NCI-H510A treated with DMSO at 0.1 percent for 48 hours (cell line): ENCODE results near the gene MRPL52.
"Not testable (repeated sequence)": the region's sequence is repeated elsewhere in the genome, so short reads cannot be mapped to it uniquely, and the experiment has no call there.

ENCODE experiments used
- DNase-seq: peaks from one replicate; lab custom pipeline; 2025; lab: John Stamatoyannopoulos, UW

Gene MRPL52

GRCh38 chr14:22839159-22839779, 9.6 kb downstream of the MRPL52 start:
- no peak for DNase-seq

- DNase-seq: no peak
Measured at GRCh38 chr14:22841311-22841710, 11.6 kb downstream of the MRPL52 start.

GRCh38 chr14:22841769-22842168, 12.1 kb downstream of the MRPL52 start:
- no peak for DNase-seq

GRCh38 chr14:22842211-22843122, 12.8 kb downstream of the MRPL52 start:
- no peak for DNase-seq

- DNase-seq: no peak
Measured at GRCh38 chr14:22843123-22843925, 13.6 kb downstream of the MRPL52 start.

- no peak for DNase-seq
Measured at GRCh38 chr14:22844221-22845102, 14.8 kb downstream of the MRPL52 start.

- DNase-seq: no peak
Measured at GRCh38 chr14:22845103-22845394, 15.4 kb downstream of the MRPL52 start.

- no peak for DNase-seq
Measured at GRCh38 chr14:22845821-22846625, 16.3 kb downstream of the MRPL52 start.

GRCh38 chr14:22846811-22847307, 17.2 kb downstream of the MRPL52 start:
- DNase-seq: no peak

- DNase-seq: no peak
Measured at GRCh38 chr14:22847661-22848341, 18.1 kb downstream of the MRPL52 start.

- DNase-seq: no peak
Measured at GRCh38 chr14:22848351-22849164, 18.9 kb downstream of the MRPL52 start.

- no peak for DNase-seq
Measured at GRCh38 chr14:22849212-22849819, 19.6 kb downstream of the MRPL52 start.

GRCh38 chr14:22850944-22851764, 21.5 kb downstream of the MRPL52 start:
- DNase-seq: no peak

GRCh38 chr14:22852178-22852577, 22.5 kb downstream of the MRPL52 start:
- not testable (repeated sequence) for DNase-seq

GRCh38 chr14:22852599-22852939, 22.9 kb downstream of the MRPL52 start:
- DNase-seq: no peak

- DNase-seq: no peak
Measured at GRCh38 chr14:22852940-22853767, 23.5 kb downstream of the MRPL52 start.

- not testable (repeated sequence) for DNase-seq
Measured at GRCh38 chr14:22854296-22854695, 24.6 kb downstream of the MRPL52 start.
